NCI-H69 (cell line): ENCODE results near the gene FIBIN.
"Not testable (repeated sequence)": the region's sequence is repeated elsewhere in the genome, so short reads cannot be mapped to it uniquely, and the experiment has no call there.

Experiments
- DNase-seq: peaks from one replicate; lab custom pipeline; 2025; lab: John Stamatoyannopoulos, UW

The FIBIN gene

DNA sequence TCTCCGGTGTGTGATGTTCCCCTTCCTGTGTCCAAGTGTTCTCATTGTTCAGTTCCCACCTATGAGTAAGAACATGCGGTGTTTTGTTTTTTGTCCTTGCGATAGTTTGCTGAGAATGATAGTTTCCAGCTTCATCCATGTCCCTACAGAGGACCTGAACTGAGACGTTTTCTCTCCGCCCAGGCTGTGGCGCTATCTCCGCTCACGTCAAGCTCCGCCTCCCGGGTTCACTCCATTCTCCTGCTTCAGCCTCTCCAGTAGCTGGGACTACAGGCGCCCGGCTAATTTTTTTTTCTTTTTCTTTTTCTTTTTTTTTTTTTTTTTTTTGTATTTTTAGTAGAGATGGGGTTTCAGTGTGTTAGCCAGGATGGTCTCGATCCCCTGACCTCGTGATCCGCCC lies 16.7 kb upstream of the FIBIN start:
- peak; percentile 12 for DNase-seq

DNA sequence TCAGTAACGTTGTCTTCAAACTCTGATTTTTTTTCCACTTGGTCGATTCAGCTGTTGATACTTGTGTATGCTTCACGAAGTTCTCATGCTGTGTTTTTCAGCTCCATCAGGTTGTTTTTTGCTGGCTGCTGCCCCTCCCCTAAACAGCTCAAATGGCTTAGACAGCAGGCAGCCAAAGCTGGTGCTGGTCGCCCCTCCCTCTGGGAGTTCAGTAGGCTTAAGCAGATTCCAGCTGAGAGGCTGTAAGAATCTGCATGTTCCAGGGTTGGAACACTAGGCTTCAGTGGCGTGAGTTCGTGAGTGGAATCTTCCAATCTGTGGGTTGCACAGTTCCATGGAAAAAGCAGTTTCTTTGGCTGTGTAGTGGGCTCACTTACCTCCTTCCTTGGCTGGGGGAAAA lies 10.3 kb upstream of the FIBIN start:
- DNase-seq = peak; percentile 88

DNA sequence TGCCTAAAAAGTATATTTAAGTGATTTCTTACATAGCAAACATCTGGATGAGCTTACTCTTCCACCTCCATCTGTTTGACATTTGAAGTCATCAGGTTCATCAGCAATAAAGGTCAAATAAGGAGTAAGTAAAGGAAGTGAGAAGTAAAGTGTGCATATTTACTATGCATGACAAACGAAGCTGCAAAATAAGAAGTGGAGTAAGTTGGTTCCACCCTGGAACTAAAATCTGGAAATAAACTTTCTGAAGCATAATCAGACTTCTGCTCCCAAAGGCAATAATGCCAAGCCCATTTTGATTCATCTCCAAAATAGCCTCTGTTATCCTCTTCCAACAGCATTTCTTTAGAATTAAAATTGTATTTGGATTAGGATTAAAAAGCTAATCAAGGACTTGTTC lies 8.4 kb upstream of the FIBIN start:
- no peak for DNase-seq

DNA sequence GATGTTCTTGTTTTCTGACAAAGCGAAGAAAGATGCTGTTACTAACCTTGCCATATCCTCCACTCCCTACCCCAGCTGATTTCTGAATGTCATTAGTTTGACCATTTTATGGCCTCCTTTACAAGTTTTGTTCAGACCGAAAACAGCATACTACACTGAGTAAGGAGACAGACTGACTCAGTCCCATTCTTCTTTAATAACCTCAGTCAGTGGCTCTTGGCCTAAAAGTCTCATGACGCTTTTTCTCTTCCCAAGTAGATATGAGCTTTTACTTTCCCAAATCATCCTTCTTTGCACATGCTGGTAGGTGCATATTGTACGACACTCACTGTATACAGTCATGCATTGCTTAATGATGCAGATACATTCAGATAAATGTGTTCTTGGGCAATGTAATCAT lies 8.0 kb upstream of the FIBIN start:
- DNase-seq = no peak

DNA sequence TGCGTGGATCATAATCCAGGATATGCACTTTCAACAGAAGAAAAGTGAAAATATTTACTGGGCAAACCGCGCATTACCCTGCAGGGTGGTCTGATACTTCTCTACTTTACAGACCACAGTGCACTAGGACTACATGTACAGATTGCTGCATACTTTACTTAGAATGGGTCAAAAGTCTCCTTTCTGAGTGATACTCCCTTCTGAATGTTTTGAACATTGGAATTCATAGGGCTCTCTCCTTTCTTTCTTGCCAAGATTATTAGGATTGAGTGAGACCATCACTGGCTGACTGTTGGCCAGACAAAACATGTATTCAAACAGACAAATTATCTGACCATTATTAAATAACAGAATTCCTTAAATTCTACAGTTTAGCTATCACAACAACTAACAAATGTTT lies 6.6 kb upstream of the FIBIN start:
- DNase-seq = no peak

DNA sequence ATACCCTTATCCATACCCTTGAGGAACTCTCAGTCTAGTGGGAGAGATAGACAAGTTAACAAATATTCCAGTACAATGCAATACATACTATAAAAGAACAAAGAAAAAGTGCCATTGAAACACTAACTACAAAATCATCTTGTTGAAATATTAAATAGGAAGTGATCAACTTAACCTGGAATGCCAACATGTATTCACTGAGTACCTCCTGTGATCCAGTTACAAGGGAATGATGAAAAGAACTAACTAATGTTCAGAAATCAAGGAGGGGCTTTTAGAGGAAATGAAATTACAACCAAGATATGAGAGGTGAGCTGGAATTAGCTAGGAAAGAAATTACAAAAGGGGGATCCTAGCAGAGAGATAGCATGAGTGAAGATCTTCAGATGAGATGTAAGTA lies 6.2 kb upstream of the FIBIN start:
- DNase-seq = no peak

DNA sequence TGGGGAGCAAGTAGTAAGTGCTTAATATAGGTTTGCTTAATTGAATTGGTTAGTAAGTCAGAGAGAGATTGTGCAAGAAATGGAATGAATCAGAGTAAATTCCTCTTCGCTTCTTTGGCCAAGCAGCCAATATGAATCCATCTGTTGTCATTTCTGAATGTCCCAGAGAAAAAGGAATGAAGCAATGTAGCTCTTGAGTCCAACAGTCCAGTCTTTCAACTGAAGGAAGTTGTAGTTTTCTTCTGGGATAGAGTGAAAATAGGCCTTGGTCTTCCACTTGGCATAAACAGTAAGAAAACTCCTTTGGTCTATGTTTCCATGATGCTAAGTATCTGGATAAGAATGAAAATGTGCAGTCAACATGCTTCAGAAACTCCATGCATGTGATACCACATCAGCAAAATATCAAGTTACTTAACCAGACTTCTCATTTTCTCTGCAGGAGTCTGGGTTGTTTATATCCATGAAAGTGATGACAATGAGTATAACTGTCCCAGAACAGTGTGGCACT lies 1.8 kb upstream of the FIBIN start:
- DNase-seq = peak; percentile 35

DNA sequence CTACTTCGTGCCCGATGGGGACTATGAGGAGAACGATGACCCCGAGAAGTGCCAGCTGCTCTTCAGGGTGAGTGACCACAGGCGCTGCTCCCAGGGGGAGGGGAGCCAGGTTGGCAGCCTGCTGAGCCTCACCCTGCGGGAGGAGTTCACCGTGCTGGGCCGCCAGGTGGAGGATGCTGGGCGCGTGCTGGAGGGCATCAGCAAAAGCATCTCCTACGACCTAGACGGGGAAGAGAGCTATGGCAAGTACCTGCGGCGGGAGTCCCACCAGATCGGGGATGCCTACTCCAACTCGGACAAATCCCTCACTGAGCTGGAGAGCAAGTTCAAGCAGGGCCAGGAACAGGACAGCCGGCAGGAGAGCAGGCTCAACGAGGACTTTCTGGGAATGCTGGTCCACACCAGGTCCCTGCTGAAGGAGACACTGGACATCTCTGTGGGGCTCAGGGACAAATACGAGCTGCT lies 751 bp downstream of the FIBIN start:
- peak; percentile 76 for DNase-seq

DNA sequence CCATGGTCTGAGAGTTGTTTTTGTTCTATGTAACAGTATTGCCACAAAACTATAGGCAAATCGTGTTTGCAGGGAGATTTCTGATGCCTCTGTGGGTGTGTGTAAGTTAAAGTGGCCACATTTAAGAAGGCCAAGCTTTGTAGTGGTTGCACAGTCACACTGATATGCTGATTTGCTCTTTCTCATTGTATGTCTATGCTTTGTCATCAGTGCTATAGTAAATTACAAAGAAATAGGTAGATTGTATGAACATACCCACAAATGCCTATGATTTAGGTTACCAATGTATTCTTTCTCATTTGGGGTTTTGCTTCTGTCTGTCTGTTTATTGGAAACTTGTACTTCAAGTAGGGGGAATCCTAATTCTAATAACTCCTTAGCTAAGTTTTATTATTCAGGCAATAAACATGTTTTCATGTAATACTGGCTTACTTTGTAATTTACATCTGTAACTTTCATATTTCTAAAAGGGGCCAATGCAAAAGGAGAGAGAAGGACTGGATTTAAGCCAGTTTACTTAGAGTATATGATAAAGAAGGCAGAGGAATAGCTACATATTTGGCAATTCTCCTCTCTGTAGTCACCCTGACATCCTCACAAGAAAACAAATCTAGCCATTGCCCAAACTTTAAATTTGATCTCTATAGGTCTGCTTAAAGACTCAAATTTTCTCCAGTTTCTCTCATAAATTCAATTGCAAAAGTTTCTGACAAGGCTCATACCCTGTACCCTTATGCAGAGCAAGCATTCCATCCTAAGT lies 2.0 kb downstream of the FIBIN start:
- DNase-seq = no peak

DNA sequence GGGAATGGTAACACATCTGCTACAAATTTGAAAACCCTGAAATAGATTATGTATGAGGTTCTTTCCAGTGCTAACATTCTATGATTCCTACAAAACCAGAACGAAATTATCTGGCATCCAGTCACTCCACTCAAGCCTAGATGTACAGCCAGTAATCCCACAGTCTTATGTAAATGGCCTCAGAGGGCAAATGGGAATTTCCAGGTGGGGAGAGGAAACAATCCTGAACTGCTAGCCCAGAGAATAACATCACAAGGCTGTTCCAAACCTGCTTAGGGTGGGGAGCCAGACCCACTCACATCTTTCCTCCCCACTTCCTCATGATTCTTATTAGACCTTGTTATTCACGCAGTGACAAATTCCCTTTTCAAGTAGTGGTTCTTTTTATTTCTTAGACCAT lies 3.5 kb downstream of the FIBIN start:
- DNase-seq = peak; percentile 15

DNA sequence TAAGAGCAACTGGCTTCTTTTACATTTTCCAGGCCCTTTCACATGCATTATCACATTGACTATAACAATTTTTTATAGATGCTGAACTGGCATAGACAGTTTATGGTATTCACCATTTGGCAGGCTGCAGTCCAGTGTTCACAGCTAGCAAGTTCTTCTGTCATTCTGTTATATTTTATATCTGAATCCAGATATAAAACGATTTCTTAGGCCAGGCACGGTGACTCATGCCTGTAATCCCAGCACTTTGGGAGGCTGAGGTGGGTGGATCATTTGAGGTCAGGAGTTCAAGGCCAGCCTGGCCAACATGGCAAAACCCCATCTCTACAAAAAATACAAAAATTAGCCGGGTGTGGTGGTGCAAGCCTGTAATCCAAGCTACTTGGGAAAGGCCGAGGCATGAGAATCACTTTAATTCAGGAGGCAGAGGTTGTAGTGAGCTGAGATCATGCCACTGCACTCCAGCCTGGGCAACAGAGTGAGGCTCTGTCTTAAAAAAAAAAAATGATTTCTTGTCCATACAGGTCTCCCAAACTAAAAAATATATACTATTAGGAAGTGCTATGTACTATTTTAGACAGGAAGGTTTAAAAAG lies 7.3 kb downstream of the FIBIN start:
- DNase-seq = not testable (repeated sequence)

DNA sequence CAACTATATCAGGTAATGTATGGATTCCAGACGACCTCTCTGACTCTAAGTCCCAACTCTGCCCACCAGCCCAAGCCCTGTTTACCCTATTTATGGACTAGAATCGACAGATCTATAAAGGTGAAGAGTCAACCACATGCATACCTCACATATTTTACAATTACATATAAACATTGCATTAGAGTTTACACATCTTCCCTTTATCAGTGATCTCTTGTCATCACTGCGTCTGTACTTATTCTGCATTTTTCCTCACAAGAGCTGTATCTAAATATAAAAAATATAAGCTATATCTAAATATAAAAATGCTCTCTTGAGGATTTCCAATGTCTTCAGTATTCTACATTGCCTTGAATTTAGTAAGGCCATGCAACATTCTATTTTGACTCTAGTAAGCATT lies 8.5 kb downstream of the FIBIN start:
- no peak for DNase-seq

DNA sequence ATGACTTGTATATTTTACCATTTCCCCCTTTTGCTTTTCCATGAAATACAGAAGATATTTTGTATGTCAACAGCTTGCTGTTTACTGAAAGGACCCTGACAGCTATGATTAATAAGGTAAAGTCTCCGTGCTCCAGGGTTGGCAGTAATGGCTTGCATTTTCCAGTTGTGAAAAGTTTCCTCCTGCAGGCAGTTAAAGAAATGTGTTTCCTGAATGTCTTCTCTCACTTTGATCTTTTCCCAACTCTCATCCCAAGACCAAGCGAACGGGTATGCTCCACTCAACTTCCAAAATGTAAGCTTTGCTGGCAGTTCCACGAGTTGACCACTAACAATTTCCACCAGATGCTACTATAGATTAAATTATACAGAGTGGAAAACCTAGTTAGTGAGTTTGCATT lies 8.9 kb downstream of the FIBIN start:
- DNase-seq = no peak

DNA sequence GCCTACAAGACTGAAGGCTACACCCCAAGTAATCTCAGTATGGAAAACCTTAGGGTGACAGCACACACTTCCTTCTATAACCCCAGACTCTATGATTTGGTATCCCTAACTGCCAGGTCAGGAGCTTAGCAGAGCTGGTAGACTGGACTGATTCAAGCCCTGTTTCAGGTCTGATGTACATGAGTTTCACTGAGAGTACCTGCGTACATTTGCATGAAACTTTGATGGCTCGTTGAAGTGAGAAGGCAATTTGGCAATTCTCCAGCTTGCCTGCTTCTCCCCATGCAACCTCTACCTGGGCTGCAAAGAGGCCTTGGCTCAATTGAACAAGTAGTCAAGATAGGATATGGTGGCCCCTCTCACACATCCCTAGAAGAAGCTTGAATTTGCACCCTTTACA lies 10.2 kb downstream of the FIBIN start:
- DNase-seq = peak; percentile 14

DNA sequence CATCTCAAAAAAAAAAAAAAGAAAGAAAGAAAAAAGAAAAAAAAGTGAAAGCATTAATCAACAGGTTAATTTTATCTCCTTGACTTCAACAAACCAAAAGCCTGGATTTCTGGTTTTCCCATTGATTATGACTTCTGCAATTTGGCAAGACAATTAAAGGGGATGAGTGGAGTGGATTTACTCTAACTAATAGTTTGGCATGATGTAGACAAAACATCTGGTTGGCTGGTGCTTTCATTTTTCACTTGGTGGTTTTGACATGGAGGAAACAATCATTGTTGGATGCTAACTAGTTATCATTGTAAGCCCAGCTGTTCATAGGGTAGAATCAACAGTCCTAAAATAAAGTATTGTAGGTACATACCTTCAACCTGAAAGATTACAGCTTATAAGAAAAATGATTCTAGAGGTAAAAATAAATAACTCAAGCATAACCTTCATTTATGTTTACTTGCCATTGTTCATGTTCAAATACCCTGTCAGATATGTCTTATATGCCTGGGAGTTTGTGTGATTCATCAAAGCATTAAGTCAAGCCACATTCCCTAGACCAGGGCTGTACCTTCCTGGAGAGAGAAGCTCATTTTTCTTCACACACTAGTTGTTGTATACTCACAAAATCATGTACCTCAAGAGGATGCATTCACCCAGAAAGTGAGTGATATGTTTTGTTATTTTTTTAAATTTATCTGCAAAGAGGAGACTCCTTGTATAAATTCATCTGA lies 15.1 kb downstream of the FIBIN start:
- peak; percentile 31 for DNase-seq

DNA sequence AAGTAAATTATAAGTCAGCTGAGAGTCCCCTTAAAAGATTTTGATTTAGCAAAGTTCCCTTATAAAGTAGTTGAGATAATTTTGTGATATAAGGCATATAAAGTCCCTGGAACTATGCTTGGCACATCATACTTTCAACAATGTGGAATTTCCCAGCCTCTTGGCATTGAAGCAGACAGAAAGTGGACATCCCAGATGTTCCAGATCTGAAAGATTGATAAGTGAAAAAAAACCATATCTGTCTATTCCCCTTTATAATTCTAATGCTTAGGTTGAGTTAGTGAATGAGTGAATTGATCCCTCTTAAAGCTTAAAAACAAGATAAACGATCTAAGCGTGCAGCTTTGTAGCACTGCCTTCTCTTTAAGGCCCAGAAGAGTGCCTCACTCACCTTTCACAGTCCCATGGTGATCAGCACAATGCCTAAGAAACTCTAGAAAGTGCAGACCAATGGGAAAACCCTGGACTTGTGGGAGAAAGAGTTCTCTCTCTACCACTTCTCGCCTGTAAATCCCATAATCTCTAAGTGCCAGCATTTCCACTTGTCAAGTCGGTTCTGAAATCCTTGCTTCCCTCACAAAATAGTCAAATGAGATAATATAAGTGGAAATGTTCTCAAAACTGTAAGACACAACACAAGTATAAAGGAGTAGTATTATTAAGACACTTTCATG lies 17.8 kb downstream of the FIBIN start:
- peak; percentile 32 for DNase-seq

DNA sequence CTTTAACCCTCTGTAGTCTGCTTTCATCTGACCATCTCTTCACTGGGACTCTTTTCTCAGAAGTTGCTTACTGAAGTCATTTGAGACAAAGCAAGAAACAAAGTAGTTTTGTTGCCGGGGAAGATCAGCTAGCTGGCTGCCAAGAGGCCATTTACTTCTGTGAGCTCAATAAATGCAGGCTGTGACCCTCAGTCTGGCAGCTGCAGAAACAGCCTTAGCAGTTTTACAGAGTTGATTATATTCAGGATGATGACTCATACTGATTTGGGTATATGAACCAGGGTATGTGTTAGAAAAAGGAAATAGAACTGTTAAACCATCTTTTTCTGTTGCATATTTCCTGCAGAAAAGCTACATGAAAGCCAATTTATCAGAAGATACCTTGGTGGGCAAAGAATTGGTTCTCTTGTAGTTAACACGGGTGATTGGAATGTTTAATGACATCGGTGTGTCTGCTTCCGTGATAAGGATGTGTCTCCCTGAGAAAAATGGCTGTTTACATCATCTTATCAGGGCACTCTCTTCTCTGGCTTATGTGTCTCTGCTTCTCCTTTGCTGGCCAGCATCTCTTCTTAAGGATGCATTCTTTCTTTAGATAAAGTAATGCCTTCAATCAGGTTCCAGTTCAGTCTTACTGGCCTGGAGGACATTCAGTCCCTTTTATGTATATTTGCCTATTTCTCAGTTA lies 18.5 kb downstream of the FIBIN start:
- peak; percentile 75 for DNase-seq

DNA sequence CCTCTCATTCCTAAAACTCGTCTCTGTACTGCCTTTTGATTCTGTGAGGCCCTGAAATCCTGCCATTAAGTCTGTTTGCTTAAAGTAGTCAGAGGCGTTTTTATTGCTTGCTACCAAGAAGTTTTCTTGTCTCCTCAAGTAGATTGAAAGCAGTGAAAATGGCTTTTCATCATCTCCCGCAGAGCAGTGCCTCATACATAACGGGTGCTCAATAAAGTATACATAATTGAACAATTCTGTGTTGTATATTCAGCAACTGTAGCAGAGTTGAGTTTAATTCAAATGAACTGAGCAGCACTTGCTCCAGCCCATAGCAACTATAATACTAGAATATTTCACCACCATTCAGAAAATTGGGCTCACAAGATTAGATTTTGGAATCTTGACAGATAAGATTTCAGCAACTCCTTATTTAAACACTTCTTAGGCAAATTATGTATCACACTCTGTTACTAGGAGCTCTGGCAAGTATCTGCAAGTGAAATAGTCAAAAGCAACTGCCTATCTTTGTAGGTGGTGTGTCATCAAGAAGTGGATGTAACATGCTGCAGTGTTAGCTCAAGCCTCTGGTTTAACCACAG lies 20.0 kb downstream of the FIBIN start:
- peak; percentile 55 for DNase-seq

DNA sequence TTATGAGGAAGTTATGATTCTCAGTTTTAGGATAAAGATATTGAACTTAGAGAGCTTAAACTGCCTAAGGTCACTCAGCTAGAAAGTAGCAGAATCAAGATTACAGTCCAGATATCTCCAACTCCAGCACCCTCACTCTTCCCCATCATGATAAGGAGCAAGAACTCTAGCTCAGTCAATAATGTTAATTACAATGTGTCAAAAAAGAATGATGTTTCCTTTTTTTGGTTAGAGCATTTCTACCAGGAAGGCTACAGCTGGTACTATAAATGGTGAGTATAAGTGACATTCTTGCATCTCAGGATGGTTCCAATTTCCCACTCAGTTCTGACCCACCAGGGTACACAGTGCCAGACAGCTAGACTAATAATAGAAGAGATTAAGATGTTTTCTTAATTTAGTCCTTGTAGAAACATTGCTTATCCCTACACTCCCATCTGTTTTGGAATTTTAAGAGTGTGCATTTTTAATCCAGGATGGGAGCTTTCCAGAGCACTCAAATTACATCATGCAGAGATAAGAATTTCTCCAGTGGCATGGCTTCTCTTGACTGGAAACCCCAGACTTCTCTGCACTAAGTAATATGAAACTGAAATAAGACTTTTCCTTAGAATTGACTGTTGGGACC lies 25.1 kb downstream of the FIBIN start:
- DNase-seq = peak; percentile 73

DNA sequence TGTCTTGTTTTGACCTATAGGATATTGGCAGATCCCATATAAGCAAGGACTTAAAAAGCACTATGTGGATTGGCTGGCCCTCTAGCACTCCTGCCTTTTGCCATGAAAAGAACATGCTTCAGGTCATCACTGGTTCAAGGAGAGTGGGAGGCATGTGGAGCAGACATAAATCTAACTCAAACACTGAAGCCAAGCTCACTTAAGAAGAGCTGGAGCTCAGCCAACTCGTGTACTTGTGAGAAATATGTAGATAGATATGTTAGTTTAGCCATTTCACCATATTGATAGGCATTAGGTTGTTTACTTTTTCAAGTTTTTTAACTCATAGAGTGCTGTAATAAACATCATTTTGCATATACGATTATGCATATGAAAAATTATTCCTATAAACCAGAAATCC lies 26.8 kb downstream of the FIBIN start:
- peak; percentile 94 for DNase-seq

DNA sequence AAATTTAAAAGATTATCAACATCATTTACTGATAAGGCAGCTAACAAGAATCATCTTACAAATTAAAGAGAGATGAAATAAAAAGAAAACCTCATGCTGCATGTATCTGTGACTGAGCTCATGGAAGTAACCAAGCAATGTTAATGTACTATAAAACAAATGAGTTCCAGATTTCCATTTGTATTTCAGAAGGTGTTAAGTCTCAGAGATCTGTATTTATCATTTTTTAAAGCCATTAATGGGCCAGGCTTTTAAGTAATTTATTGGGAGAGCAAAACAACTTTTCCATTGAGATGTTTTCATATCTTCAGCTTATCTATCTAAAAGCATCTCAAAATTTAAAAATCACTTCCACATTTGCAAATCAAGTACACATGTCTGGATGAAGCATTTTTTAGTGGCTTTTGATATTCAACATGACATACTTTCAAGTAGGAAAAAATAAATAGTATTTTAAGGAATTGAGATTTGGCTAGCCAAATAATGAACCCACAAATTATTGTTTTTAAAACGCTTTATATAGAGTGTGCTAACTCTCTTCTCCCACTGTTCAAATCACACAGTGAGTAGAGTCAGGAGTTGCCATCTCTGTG lies 28.8 kb downstream of the FIBIN start:
- DNase-seq = no peak
